GM23338 (cell line): ENCODE data around the gene KLF11. TPM values are rescaled to one million over a fixed set of nuclear protein-coding genes. Genes with fewer than 3 reads are reported as not detected.

Experiments used
- ATAC-seq: fragments of 200-7000 bp; cut with Tn5 transposase; 3 replicates; pipeline ENCODE4 v1.9.1; 2020
- DNase-seq: peaks from one replicate; pipeline ENCODE4 v3.0.0-alpha.2; 2015; ENCODE audit warnings: low spot score
- H2AFZ ChIP-seq: fragments of 200-600 bp; sonication (generic); 2 replicates; pipeline ENCODE4 v1.8.0; 2016; ENCODE audit warnings: antibody characterized with exemption, mild to moderate bottlenecking, moderate library complexity
- H3F3A ChIP-seq: fragments of 200-600 bp; sonication (generic); replicated peaks from 2 replicates; pipeline ENCODE4 v1.8.0; 2017; ENCODE audit warnings: antibody characterized with exemption, mixed run types, low read depth
- H3K27ac ChIP-seq: fragments of 200-600 bp; sonication (generic); 2 replicates; pipeline ENCODE4 v1.6.1; 2016; ENCODE audit warnings: low read depth
- H3K27me3 ChIP-seq: fragments of 200-600 bp; sonication (generic); 2 replicates; pipeline ENCODE4 v1.8.0; 2016; ENCODE audit warnings: mild to moderate bottlenecking, mixed run types, moderate library complexity; ENCODE audit not compliant: insufficient read depth
- H3K36me3 ChIP-seq: fragments of 200-600 bp; sonication (generic); 2 replicates; pipeline ENCODE4 v1.8.0; 2016; ENCODE audit warnings: mild to moderate bottlenecking; ENCODE audit not compliant: insufficient read depth
- H3K4me1 ChIP-seq: fragments of 200-600 bp; sonication (generic); 2 replicates; pipeline ENCODE4 v1.8.0; 2016; ENCODE audit warnings: mild to moderate bottlenecking, moderate library complexity; ENCODE audit not compliant: insufficient read depth
- H3K4me2 ChIP-seq: fragments of 200-600 bp; sonication (generic); 2 replicates; pipeline ENCODE4 v1.7.1; 2017; ENCODE audit warnings: mixed run types
- H3K4me3 ChIP-seq: fragments of 200-600 bp; sonication (generic); 2 replicates; pipeline ENCODE4 v1.6.1; 2016; ENCODE audit warnings: mixed run types
- H3K79me2 ChIP-seq: fragments of 200-600 bp; sonication (generic); replicated peaks from 2 replicates; pipeline ENCODE4 v1.8.0; 2017; ENCODE audit warnings: mild to moderate bottlenecking; ENCODE audit not compliant: insufficient read depth
- H3K9me2 ChIP-seq: fragments of 200-600 bp; sonication (generic); 2 replicates; pipeline ENCODE4 v1.8.0; 2017; ENCODE audit not compliant: insufficient read depth
- H4K20me1 ChIP-seq: fragments of 200-600 bp; sonication (generic); replicated peaks from 2 replicates; pipeline ENCODE4 v1.8.0; 2017; ENCODE audit warnings: mild to moderate bottlenecking; ENCODE audit not compliant: insufficient read depth
- H3K27ac Mint-ChIP-seq: 2 replicates; pipeline ENCODE4 v1.8.0; 2020; ENCODE audit warnings: inconsistent platforms, mild to moderate bottlenecking, moderate library complexity, mixed read lengths
- H3K27me3 Mint-ChIP-seq: 3 replicates; pipeline ENCODE4 v1.8.0; 2022; ENCODE audit warnings: low read depth, mild to moderate bottlenecking, moderate library complexity, mixed read lengths, inconsistent platforms; ENCODE audit not compliant: insufficient read depth, poor library complexity
- H3K36me3 Mint-ChIP-seq: 3 replicates; pipeline ENCODE4 v1.8.0; 2021; ENCODE audit warnings: low read depth, mild to moderate bottlenecking, inconsistent platforms, moderate library complexity, mixed read lengths
- H3K4me1 Mint-ChIP-seq: 3 replicates; pipeline ENCODE4 v1.8.0; 2020; ENCODE audit warnings: mild to moderate bottlenecking, inconsistent platforms, mixed read lengths
- H3K4me3 Mint-ChIP-seq: 3 replicates; pipeline ENCODE4 v1.8.0; 2021; ENCODE audit warnings: moderate library complexity, mild to moderate bottlenecking, inconsistent platforms, mixed read lengths
- H3K9me3 Mint-ChIP-seq: 3 replicates; pipeline ENCODE4 v1.8.0; 2020; ENCODE audit warnings: moderate library complexity, mild to moderate bottlenecking, inconsistent platforms, mixed read lengths
- CTCF ChIP-seq, 2 experiments: fragments of 200-600 bp in 1 of 2; sonication (generic) in 1 of 2; conservative IDR thresholded peaks; 2 replicates each; pipeline versions ENCODE4 v1.5.1 to v1.6.1; 2016 to 2017; ENCODE audit warnings: antibody characterized with exemption in 2 of 2, low read depth in 2 of 2, mild to moderate bottlenecking in 2 of 2, moderate library complexity in 1 of 2
- ETS1 ChIP-seq: IDR thresholded peaks from 2 replicates; pipeline ENCODE4 v1.6.1; 2016; ENCODE audit warnings: antibody characterized with exemption
- EZH2phosphoT487 ChIP-seq: fragments of 200-600 bp; sonication (generic); IDR thresholded peaks from one replicate; pipeline ENCODE4 v1.8.1; 2018; ENCODE audit warnings: antibody characterized with exemption; ENCODE audit not compliant: unreplicated experiment
- JUNB ChIP-seq: IDR thresholded peaks from one replicate; pipeline ENCODE4 v1.6.1; 2016; ENCODE audit warnings: antibody characterized with exemption; ENCODE audit not compliant: unreplicated experiment
- NANOG ChIP-seq: IDR thresholded peaks from 2 replicates; pipeline ENCODE4 v1.6.1; 2016; ENCODE audit warnings: antibody characterized with exemption, borderline replicate concordance
- POLR2AphosphoS5 ChIP-seq: IDR thresholded peaks from 2 replicates; pipeline ENCODE4 v1.6.1; 2016; ENCODE audit warnings: antibody characterized with exemption, low read depth
- polyA plus RNA-seq: library from polyadenylated mRNA; unstranded; fragments of >200 nt; fragmentation: Nextera tagmentation; extraction: Ambion mirVana; gene quantifications from 2 replicates; pipeline ENCODE4 v1.2.1, GENCODE V29; 2016
- total RNA-seq: library from RNA; depleted of rRNA; stranded (reverse); fragments of >200 nt; shearing (Covaris generic); gene quantifications from 2 replicates; pipeline ENCODE4 v1.2.3, GENCODE V29; 2014

KLF11 gene
- total and polyA plus RNA-seq, 2 experiments from 2014 or later = 1.4 to 5.6 TPM

- H3K4me3 ChIP-seq = no peak overlapping the region
- TF ChIP-seq ETS1 (no peak), CTCF (conservative IDR thresholded peaks at IDR 0.05; ENCODE audit: low read depth in 2 of 2) (no peak), POLR2AphosphoS5 (no peak), EZH2phosphoT487 (no peak), NANOG (no peak)
- H4K20me1 ChIP-seq = 0 out of 2 replicates have a peak, but pooled peaks cover 2% of the 10 kb centered on the region
- H3K4me3 Mint-ChIP-seq = no peak overlapping the region
- H3K36me3 Mint-ChIP-seq = peaks cover 10% of the 10 kb centered on the region
- H3K4me1 Mint-ChIP-seq = peaks cover 3% of the 10 kb centered on the region; the same call in 1 of the 3 replicates
- H3K4me2 ChIP-seq = no peak overlapping the region
- no peaks in the 10 kb centered on the region for H3K36me3 ChIP-seq
- H3K27ac ChIP-seq = no peak overlapping the region
- H3K9me3 Mint-ChIP-seq = peaks cover 8% of the 10 kb centered on the region
- H3K27me3 ChIP-seq = peaks cover 22% of the 10 kb centered on the region
- H3K4me1 ChIP-seq = peaks cover 6% of the 10 kb centered on the region
- no peaks in the 10 kb centered on the region for H3K79me2 ChIP-seq
- no peak overlapping the region for H3K27ac Mint-ChIP-seq
- H3F3A ChIP-seq = 0 out of 2 replicates have a peak, but pooled peaks cover 5% of the 10 kb centered on the region
- DNase-seq = no peak
- no peaks in the 10 kb centered on the region for H3K9me2 ChIP-seq
- no peak for ATAC-seq
- H2AFZ ChIP-seq = no peak overlapping the region
- peaks cover 40% of the 10 kb centered on the region for H3K27me3 Mint-ChIP-seq
Observed at GRCh38 chr2:10039658-10040410, 3.5 kb upstream of the KLF11 start.

- DNase-seq = no peak
Observed at GRCh38 chr2:10041711-10042110, 1.6 kb upstream of the KLF11 start.

More at GRCh38 chr2:10041711-10042110, 1.6 kb upstream of the KLF11 start:
- Histone ChIP-seq H3K9me2 (no peaks in the 10 kb centered on the region), H3K36me3 (no peaks in the 10 kb centered on the region), H3K4me2 (peak overlapping the region; percentile 87), H2AFZ (no peak overlapping the region), H3K4me3 (no peak overlapping the region; the same call in 1 of the 2 replicates), H3K27me3 (peaks cover 22% of the 10 kb centered on the region), H3K27ac (no peak overlapping the region), H3K79me2 (no peaks in the 10 kb centered on the region), H4K20me1 (0 out of 2 replicates have a peak, but pooled peaks cover 2% of the 10 kb centered on the region), H3F3A (0 out of 2 replicates have a peak, but pooled peaks cover 5% of the 10 kb centered on the region), H3K4me1 (peaks cover 6% of the 10 kb centered on the region)
- ATAC-seq = no peak
- Mint-ChIP-seq H3K27me3 (peaks cover 48% of the 10 kb centered on the region), H3K4me1 (peaks cover 3% of the 10 kb centered on the region; the same call in 1 of the 3 replicates), H3K36me3 (peaks cover 20% of the 10 kb centered on the region), H3K4me3 (peak overlapping the region; percentile 79), H3K9me3 (peaks cover 12% of the 10 kb centered on the region), H3K27ac (no peak overlapping the region)
- TF ChIP-seq CTCF (conservative IDR thresholded peaks at IDR 0.05; ENCODE audit: low read depth in 2 of 2) = 0 out of 4 replicates have a peak, but pooled peaks of 1 of the 2 experiments have one; percentile 24
- no peak for TF ChIP-seq JUNB
